ENCODE data around the gene DNHD1.

The DNHD1 gene

DNA sequence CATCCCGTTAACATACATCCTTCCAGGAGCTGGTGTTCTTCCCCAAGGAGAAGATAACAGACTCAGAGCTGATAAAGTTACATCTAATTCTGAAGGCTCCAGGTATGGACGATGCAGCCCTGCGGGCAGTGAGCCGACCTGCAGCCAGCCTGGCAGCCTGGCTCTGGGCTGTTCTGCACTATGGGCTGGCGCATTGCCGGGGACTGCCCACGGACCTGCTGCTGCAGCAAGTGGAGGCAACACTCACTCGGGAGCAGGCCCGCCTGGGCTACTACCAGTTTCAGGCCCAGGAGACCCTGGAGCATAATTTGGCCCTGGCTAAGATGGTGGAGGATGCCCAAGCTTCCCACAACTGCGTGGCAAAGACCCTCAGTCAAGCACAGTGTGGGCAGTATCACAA lies 66.6 kb downstream of the DNHD1 start:
- DNase-seq (ENCODE audit: low read depth) = no peak

DNA sequence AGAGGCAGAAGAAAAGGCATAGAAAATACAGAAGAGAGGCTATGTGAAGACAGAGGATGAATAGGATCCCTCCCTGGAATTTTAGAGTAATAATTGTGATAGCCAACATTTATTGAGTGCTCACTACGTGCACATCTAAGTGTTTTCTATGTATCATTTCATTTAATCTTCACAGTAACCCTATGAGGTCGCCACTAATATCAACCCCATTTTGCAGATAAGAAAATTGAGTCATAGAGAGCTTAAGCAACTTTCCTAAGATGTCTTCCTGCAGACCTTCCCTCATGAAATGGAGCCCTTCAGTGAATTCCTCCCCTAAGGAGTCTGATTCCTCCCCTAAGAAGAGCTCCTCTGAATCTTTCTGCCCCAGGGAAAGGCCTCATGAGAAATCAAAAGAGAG lies 68.2 kb downstream of the DNHD1 start:
- no peak for DNase-seq (ENCODE audit: low read depth)

DNA sequence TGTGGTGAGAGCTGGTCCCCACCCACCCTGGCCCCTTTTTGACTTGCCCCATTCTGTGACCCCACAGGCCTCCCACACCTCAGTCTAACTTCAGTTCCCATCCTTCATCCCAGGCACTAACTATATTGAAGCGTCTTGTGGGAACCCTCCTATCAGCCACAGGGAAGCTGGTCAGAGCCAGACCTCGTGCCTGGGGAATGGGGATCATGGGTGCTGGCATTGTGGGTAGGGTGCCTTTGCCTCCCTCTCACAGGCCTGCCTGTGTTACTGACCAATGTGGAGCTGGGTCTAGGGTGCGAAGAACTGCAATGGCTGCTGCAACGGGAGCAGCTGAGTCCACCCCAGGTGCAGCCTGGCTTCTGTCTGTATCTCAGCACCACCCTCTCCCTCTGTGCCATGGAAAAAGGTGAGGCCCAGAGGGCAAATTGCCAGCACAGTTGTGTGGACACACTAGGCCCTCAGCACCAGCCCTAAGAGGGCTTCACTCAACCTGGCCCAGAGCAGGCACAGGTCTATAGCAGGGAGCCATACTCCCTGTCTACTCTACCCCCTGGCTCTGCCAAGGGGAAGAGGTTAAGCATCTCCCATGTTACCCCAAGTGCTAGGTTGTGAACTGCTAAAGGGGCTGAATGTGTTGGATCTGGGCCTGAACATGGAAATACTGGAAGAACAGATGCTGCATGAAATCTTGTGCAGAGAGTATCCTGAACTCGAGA lies 69.1 kb downstream of the DNHD1 start:
- DNase-seq (ENCODE audit: low read depth) = no peak

- DNase-seq (ENCODE audit: low read depth) = no peak
Observed at GRCh38 chr11:6566704-6567370, 69.8 kb downstream of the DNHD1 start.

GRCh38 chr11:6567371-6567745 lies 70.3 kb downstream of the DNHD1 start:
- no peak for DNase-seq (ENCODE audit: low read depth)

DNA sequence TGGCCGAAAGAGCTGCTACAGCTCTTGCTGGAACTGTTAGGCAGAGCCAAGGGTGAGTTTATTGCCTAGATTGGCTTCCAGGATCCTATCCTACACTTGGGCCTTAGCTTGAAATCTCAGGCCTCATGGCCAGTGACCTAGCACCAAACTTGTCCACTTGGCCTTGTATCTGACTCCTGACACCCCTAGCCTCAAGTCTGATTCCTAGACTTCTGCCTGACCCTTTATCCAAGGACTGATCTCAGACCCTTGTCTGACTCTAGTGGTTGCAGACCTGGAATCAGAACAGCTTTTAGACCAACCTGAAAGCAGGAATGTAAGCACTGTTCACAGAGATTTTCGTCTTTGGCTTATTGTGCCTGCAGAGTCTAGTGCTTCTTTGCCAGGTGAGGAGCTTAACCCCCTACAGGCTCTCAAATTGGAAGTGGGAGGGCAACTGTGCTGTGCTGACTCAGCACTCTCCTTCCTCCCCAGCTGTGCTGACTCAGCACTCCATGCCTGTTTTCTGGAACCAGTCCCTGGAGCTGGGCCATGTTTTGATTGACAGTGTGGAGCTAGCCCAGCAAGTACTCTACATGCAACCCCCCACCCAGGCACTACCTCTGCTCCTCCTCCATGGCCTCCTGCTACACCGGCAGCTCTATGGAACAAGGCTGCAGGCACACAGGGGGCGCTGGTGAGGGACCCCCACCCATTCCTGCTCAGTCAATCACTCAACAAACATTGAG lies 71.3 kb downstream of the DNHD1 start:
- no peak for DNase-seq (ENCODE audit: low read depth)

GRCh38 chr11:6569706-6570105 lies 72.6 kb downstream of the DNHD1 start:
- no peak for DNase-seq (ENCODE audit: low read depth)

DNA sequence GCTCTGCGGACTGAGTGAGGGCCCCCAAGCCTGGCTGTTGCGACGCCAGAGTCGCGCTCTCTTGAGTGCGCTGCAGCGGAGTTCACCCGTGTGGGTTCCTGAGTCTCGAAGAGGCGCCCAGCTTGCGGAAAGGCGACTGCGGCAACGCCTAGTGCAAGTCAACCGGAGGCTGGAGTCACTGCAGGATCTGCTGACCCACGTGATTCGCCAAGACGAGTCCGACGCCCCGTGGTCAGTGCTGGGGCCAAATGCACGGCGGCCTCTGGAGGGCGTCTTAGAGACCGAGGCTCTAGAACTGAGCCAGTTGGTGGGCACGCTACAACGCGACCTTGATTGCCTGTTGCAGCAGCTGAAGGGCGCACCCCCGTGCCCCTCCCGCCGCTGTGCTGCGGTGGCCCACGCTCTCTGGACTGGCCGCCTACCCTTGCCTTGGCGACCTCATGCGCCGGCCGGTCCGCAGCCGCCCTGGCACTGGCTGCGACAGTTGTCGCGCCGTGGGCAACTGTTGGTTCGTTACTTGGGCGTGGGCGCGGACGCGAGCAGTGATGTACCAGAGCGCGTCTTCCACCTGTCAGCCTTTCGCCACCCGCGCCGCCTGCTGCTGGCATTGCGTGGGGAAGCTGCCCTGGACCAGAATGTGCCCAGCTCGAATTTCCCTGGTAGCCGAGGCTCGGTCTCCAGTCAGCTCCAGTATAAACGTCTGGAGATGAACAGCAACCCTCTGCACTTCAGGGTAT lies 73.8 kb downstream of the DNHD1 start:
- no peak for DNase-seq (ENCODE audit: low read depth)

DNA sequence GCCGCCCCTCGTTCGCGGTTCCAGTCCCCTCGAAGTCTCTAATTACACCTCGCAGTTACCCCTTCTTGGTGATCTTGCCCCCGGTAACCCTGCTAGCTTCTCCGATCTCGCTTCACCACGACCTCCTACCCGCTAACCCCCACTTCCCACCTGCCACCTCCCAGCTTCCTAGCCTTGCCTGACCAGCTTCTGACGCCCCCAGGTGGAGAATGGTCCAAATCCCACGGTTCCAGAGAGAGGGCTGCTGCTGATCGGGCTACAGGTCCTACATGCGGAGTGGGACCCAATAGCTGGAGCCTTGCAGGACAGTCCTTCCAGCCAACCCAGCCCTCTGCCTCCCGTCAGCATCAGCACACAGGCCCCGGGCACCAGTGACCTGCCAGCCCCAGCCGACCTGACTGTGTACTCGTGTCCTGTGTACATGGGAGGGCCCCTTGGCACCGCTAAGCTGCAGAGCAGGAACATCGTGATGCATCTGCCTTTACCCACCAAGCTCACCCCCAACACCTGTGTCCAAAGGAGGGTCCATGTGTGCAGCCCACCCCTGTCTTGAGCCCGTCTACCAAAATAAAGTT lies 74.4 kb downstream of the DNHD1 start:
- no peak for DNase-seq (ENCODE audit: low read depth)

- DNase-seq (ENCODE audit: low read depth) = no peak
Observed at GRCh38 chr11:6572215-6572614, 75.1 kb downstream of the DNHD1 start.

- DNase-seq (ENCODE audit: low read depth) = no peak
Observed at GRCh38 chr11:6574816-6575715, 78.0 kb downstream of the DNHD1 start.

DNA sequence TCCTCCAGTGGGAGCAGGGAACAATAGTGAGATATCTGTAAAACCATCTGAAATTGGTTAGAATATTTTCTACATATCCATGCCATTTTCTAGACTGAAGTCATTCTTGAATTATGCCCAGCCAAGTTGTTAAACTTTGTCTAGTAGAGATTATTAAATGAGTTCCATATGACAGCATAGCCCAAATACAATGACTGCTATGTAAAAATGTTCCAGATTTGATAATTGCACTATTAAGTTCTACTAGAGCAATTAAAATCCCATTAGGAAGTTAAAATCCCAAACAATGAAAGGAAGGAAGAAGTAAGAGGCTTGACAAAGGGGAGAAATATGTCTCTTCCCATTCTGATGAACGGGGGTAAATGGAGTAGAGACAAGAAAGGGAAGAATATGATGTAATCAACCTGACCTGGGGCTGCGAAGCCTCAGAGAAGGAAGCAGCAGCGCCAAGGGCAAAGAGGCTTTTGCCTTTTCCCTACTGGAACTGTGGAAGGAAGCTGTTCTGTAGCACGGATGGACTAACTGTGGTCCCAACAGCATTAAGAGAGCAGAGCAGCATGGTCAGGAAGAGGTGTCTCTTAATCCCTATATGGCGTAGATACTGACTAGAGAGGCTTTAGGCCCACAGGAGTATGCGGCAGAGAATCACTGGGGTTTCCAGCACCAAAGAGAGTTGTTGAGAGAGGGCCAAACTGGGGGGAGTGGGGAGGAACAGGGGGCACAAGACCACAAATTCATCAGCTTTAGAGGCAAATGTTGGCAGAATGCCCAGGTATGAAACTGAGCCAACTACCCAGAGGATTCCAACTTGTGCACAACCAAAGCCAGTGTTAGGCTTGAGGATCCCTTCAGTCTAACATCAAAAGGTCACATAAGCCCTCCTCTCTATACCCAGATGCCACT lies 79.6 kb downstream of the DNHD1 start:
- DNase-seq (ENCODE audit: low read depth) = no peak

GRCh38 chr11:6578134-6578533 lies 81.1 kb downstream of the DNHD1 start:
- DNase-seq (ENCODE audit: low read depth) = no peak

- no peak for DNase-seq (ENCODE audit: low read depth)
Observed at GRCh38 chr11:6579681-6580080, 82.6 kb downstream of the DNHD1 start.

DNA sequence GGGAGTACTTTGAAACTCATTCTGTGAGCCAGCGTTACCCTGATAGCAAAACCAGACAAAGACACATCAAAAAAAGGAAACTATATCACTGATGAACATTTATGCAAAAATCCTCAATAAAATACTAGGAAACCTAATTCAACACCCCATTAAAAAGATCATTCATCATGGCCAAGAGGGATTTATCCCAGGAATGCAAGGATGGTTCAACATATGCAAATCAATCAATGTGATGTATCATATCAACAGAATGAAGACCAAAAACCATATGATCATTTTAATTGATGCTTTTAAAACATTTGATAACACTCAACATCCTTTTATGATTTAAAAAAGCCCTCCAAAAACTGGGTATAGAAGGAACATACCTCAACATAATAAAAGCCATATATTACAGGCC lies 86.5 kb downstream of the DNHD1 start:
- DNase-seq (ENCODE audit: low read depth) = no peak

DNA sequence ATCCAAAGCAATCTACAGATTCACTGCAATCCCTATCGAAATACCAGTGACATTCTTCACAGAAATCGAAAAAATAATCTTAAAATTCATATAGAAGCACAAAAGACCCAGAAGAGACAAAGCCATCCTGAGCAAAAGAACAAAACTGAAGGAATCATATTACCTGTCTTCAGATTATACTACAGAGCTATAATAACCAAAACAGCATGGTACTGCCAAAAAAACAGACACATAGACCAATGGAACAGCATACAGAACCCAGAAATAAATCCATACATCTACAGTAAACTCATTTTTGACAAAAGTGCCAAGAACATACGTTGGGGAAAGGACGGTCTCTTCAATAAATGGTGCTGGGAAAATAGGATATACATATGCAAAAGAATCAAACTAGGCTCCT lies 87.4 kb downstream of the DNHD1 start:
- DNase-seq (ENCODE audit: low read depth) = no peak

- no peak for DNase-seq (ENCODE audit: low read depth)
Observed at GRCh38 chr11:6586434-6587359, 89.6 kb downstream of the DNHD1 start.

DNA sequence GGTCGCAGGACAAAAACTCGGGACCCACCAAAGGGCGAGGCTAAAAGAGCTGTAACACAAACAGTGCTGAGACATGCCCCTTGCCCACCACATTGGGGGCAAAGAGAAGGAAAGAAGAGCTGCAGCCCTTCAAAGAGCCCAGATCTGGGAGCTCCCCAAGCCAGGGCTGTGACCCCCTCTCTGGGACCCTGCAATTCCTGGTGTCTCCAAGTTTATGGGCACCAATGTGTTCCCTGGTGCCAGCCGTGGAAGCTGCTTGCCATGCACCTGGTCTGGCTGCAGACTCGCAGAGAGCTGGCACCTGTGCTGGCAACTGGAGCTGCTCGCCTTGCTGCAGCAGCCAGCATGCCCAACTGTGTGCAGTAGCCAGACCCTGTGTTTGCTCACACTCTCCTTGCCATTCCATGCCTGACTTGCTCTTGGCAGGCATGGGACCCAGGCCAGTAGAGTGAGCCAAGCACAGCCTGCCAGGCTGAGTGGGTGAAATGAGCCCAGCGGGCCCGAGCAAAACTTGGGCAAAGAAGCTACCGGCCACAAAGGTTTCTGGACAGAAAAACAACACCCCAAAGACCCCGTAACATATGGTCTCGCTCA lies 90.4 kb downstream of the DNHD1 start:
- DNase-seq (ENCODE audit: low read depth) = no peak

DNA sequence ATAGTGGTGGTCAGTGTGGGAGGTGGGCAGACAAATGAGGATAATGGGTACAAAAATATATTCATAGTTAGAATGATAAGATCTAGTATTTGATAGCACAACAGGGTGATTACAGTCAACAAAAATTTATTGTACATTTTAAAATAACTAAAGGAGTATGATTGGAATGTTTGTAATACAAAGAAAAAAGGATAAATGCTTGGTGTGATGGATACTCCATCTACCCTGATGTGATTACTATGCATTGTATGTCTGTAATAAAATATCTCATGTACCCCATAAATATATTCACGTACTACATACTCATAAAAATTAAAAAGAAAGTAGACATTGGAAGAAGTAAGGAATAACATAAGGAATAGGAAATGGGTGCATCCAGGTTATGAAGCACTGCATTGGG lies 90.9 kb downstream of the DNHD1 start:
- no peak for DNase-seq (ENCODE audit: low read depth)
